AG04450 (cell line): Measurements from ENCODE around the gene FHL3. TPM values are rescaled to one million over a fixed set of nuclear protein-coding genes. Genes with fewer than 3 reads are reported as not detected.

Experiments
- CTCF ChIA-PET: fragments of 300-600, 350-600 bp; formaldehyde crosslinking; extraction: SDS; loops from one replicate; lab custom pipeline; 2022; ENCODE audit warnings: antibody characterized with exemption, inconsistent platforms; lab: Charles Lee
- POLR2A ChIA-PET: fragments of 350-600 bp; formaldehyde crosslinking; extraction: SDS; loops from one replicate; lab custom pipeline; 2021; ENCODE audit warnings: antibody characterized with exemption, inconsistent platforms; lab: Yijun Ruan, JAX
- DNase-seq: peaks from one replicate; pipeline ENCODE4 v3.0.0-alpha.2; 2011; ENCODE audit warnings: low read depth, low spot score
- H3K27ac ChIP-seq: one replicate; pipeline ENCODE4 v1.5.1; 2012; ENCODE audit warnings: low read depth, low read length, control low read depth
- H3K27me3 ChIP-seq: one replicate; pipeline ENCODE4 v1.6.0; 2012; ENCODE audit warnings: low read length; ENCODE audit not compliant: control insufficient read depth, insufficient read depth
- H3K4me3 ChIP-seq: 2 replicates; pipeline ENCODE4 v1.5.1; 2011; ENCODE audit warnings: mild to moderate bottlenecking, low read depth, low read length, control low read depth
- H3K9me3 ChIP-seq: 2 replicates; pipeline ENCODE4 v1.5.1; 2012; ENCODE audit warnings: low read length; ENCODE audit not compliant: control insufficient read depth, insufficient read depth
- polyA plus RNA-seq: library from polyadenylated mRNA; depleted of rRNA; stranded (reverse); fragments of >200 nt; gene quantifications from 2 replicates; pipeline ENCODE4 v1.2.3, GENCODE V29; 2011
- TF ChIP-seq, protein P1 (sequence below): IDR thresholded peaks from 2 replicates; pipeline ENCODE4 v1.5.1; 2011; ENCODE audit warnings: low read depth, low read length, control low read depth, inconsistent platforms

The FHL3 gene
- polyA plus RNA-seq, 1 experiment: 10.0 TPM

DNA sequence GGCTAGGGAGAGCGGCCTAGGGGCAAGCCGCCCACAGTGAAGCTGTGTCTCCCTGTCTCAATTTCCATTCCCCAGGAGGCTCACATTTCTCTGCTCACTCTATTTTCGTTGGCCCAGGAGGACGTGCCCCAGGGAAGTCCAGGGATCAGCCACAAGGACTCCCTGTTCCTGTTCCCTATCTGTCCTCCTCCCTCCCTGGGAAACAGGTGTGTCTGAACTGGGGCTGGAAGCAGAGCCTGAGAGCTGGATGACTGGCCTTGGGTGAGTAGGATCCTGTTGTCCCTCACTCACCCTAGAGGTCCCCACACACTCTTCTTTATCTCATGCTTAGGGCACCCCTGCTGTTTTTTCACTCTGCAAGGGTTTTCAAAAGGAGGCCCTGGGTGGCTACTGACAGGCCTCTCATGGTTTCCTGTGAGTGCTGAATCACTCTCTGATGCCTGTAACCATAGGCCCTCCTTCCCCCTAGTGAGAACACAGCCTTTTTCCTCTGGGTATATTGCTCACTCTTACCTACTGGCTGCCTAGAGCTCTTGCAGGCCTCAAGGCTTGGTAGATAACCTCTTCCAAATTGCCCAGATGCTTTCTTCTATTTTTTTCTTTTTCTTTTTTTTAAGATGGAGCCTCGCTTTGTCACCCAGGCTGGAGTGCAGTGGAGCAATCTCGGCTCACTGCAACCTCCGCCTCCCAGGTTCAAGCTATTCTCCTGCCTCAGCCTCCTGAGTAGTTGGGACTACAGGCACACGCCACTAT is 4.0 kb upstream of the FHL3 start:
- Histone ChIP-seq H3K9me3 (peaks cover 4% of the 10 kb centered on the region; the same call in 1 of the 2 replicates), H3K27me3 (no peaks in the 10 kb centered on the region), H3K4me3 (no peak overlapping the region), H3K27ac (peak overlapping the region; percentile 70)
- ChIA-PET POLR2A (interaction anchor here (0.5 to 0.6 kb wide), 2 partner anchors 12 to 1098 kb away, joined by 3 to 6 read pairs; no protein-coding TSS in a partner anchor), CTCF (interaction anchor here (0.6 to 18.7 kb wide), 3 partner anchors 9 to 33 kb away, joined by 3 to 179 read pairs (median 4); partner anchors contain the start of gene SF3A3)
- no peak for DNase-seq
- TF ChIP-seq, protein P1, sequence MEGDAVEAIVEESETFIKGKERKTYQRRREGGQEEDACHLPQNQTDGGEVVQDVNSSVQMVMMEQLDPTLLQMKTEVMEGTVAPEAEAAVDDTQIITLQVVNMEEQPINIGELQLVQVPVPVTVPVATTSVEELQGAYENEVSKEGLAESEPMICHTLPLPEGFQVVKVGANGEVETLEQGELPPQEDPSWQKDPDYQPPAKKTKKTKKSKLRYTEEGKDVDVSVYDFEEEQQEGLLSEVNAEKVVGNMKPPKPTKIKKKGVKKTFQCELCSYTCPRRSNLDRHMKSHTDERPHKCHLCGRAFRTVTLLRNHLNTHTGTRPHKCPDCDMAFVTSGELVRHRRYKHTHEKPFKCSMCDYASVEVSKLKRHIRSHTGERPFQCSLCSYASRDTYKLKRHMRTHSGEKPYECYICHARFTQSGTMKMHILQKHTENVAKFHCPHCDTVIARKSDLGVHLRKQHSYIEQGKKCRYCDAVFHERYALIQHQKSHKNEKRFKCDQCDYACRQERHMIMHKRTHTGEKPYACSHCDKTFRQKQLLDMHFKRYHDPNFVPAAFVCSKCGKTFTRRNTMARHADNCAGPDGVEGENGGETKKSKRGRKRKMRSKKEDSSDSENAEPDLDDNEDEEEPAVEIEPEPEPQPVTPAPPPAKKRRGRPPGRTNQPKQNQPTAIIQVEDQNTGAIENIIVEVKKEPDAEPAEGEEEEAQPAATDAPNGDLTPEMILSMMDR: no peak

DNA sequence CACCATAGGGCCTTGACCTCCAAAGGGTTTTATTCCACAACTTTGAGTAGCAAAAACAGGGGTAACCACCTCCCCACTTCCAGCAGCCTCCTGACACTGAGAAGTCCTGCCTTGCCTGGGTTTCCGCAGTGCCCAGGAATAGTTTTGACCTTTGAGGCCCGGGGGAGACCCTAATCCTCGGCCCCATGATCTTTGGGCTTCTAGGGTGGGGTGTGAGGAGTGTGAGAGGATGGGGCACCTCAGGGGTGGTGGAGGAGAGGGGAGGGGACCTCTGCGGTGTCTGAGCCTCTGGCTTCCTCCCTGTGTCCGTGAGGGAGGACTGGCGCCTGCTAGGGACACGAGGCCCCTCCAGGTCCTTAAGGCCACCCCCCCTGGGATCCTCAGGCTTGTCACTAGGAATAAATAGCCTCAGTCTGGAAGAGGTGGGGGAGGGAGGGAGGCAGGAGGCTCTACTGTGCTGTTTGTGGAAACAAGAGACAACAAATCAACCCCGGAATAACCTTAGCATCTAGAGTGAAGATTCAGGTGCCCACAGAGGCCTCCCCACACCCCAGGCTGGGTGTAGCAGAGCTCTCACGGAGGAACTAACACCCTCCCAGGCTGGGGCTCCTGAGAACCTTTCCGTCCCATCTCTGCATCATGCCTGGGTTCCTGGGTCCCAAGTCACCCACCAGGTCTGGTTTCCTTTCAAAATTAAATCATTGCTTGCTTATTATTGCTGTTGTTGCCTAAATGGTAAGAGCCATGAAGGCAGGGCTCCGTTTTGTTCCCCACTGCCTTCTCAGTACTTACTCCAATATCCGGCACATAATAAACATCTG is 904 bp upstream of the FHL3 start:
- Histone ChIP-seq H3K27ac (no peak overlapping the region), H3K27me3 (no peaks in the 10 kb centered on the region), H3K4me3 (peak overlapping the region; percentile 71), H3K9me3 (no peaks in the 10 kb centered on the region)
- TF ChIP-seq, protein P1: no peak
- DNase-seq: no peak
- ChIA-PET POLR2A (no interaction called here), CTCF (no interaction called here)

DNA sequence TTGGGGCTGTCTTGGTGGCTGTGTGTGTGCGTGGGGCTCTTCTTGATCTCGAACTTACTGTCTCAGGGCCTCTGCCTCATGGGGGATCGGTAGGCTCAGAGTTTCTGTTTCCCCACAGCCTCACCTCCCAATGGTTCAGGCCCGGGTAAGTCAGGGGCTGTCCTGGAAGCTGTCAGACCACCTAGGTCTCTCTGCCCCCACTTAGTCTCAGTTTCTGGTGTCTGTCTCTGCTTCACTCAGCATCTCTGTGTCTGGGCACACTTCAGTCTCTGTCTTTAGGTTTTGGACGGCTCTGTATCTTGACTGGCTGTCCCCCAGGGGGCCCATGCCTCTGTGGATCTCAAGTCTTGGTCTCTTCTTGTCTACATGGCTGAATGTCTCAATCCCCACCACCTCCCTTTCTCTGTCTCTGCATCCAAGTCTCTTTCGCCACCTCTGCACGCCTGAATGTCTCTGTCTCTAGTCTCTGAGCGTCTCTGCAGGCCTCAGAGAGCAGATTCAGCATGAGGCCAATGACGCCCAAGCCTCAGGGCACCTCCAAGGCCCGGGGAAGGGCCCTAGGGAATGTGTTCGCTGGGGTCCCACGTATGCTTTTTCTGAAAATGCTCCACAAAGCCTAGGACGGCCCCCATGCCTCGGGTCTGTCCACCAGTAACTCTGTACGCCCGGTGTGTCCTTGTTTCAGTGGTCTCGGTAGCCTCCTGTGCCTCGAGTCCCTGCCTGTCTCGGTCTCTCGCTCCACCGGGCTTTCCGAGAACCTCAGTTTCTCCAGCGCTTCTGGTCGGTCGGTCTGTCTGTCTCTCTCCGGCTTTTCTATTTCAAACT is 818 bp downstream of the FHL3 start:
- H3K9me3 ChIP-seq: no peaks in the 10 kb centered on the region; the same call in 1 of the 2 replicates
- ChIA-PET CTCF (interaction anchor here (0.7 to 6.2 kb wide), 2 partner anchors 14 to 401 kb away, joined by 5 to 44 read pairs; partner anchors contain the start of gene SF3A3), POLR2A (interaction anchor here (1.0 to 1.6 kb wide), 2 partner anchors 8 kb away, joined by 5 to 10 read pairs; partner anchors contain the start of gene UTP11)
- TF ChIP-seq, protein P1: no peak
- no peak for DNase-seq
- peak overlapping the region; percentile 71 for H3K4me3 ChIP-seq
- H3K27me3 ChIP-seq: no peaks in the 10 kb centered on the region
- H3K27ac ChIP-seq: peak overlapping the region; percentile 31

DNA sequence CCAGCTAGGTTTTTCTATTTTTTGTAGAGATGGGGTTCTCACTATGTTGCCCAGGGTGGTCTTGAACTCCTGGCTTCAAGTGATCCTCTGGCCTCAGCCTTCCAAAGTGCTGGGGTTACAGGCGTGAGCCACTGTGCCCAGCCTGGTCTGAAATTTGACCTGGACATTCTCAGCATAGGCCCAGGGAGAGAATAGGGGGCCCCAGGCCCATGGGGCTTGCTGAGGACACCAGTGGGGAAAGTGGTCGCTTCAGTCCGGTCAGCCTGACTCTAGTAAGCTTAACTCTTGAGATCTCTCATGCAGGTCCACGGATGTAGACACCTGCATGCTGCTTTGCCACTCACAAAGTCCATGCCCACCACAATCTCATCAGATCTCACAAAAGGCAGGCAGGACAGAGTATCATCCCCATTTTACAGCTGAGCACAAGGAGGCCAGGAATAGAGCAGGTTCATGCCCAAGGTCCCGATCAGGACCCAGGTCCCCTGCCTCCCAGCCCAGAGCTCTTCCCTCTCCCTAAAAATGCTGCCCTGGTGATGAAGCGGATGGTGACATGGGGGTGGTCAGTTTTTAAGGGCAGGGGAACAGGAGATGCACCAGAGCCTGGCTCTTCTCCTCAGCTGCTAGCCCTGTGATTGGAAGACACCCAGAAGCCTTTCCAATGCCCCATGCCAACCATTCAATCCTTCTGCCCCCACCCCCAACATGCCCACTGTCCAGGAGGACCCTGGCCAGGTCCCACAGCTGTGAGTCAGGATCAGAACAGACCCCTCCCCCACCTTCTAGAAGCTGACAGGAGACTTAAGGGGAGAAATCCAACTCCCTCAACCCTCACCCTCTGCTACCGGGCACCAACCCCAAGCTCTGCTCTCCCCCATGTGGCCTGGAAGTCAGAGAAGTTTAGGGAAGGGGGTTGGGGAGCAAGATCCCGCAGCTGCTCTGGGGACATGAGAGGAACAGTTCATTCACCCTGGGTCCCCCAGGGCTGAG is 1.8 kb downstream of the FHL3 start:
- Histone ChIP-seq H3K27ac (peak overlapping the region; percentile 39), H3K27me3 (no peaks in the 10 kb centered on the region), H3K4me3 (peak overlapping the region; percentile 71), H3K9me3 (no peaks in the 10 kb centered on the region; the same call in 1 of the 2 replicates)
- DNase-seq: no peak
- POLR2A ChIA-PET: interaction anchor here (1.6 kb wide), 1 partner anchor 9 kb away, joined by 10 read pairs; the partner anchor contains the start of gene UTP11
- CTCF ChIA-PET: interaction anchor here (0.7 to 6.2 kb wide), 3 partner anchors 13 to 400 kb away, joined by 3 to 44 read pairs (median 5); partner anchors contain the start of gene SF3A3
- TF ChIP-seq, protein P1: no peak
